PC-3 (cell line): Measurements from ENCODE around the gene PTGDS. TPM values are rescaled to one million over a fixed set of nuclear protein-coding genes. Genes with fewer than 3 reads are reported as not detected.

Experiments used
- ATAC-seq: fragments of 200-7000 bp; cut with Tn5 transposase; 2 replicates; pipeline ENCODE4 v1.9.1; 2020; ENCODE audit warnings: mild to moderate bottlenecking, moderate library complexity
- BruUV-seq: library from RNA; stranded (reverse); fragments of 400-500 nt; replicated peaks from 2 replicates; lab custom pipeline; 2021; lab: Mats Ljungman, UMichigan
- CTCF ChIA-PET: fragments of 300-600 bp; sonication (Branson Sonifier 250); formaldehyde crosslinking; loops from one replicate; lab custom pipeline; 2022; ENCODE audit warnings: antibody characterized with exemption; lab: Charles Lee
- POLR2A ChIA-PET: fragments of 300-600 bp; sonication (Branson Sonifier 250); formaldehyde crosslinking; loops from one replicate; lab custom pipeline; 2022; ENCODE audit warnings: antibody characterized with exemption; ENCODE audit not compliant: unreplicated experiment; lab: Charles Lee
- DNase-seq: peaks from one replicate; pipeline ENCODE4 v3.0.0-alpha.2; 2015
- H2AFZ ChIP-seq: fragments of 300-600 bp; sonication (generic); 2 replicates; pipeline ENCODE4 v1.6.0; 2016; ENCODE audit warnings: antibody characterized with exemption, low read length
- H3F3A ChIP-seq: fragments of 300-600 bp; sonication (generic); one replicate; pipeline ENCODE4 v1.6.0; 2017; ENCODE audit warnings: antibody characterized with exemption, low read length, control low read depth, mild to moderate bottlenecking; ENCODE audit not compliant: unreplicated experiment
- H3K27ac ChIP-seq: fragments of 300-600 bp; sonication (generic); 2 replicates; pipeline ENCODE4 v1.5.1; 2016; ENCODE audit warnings: mild to moderate bottlenecking, low read length
- H3K27me3 ChIP-seq: fragments of 300-600 bp; sonication (generic); 2 replicates; pipeline ENCODE4 v1.6.1; 2016; ENCODE audit warnings: low read length, mixed read lengths
- H3K36me3 ChIP-seq: fragments of 300-600 bp; sonication (generic); 2 replicates; pipeline ENCODE4 v1.6.1; 2016; ENCODE audit warnings: low read depth, mixed run types, low read length, mixed read lengths
- H3K4me1 ChIP-seq: fragments of 300-600 bp; sonication (generic); 2 replicates; pipeline ENCODE4 v1.5.1; 2016; ENCODE audit warnings: low read length; ENCODE audit not compliant: insufficient read depth
- H3K4me2 ChIP-seq: fragments of 300-600 bp; sonication (generic); 2 replicates; pipeline ENCODE4 v1.6.0; 2016; ENCODE audit warnings: low read length
- H3K4me3 ChIP-seq: fragments of 300-600 bp; sonication (generic); 2 replicates; pipeline ENCODE4 v1.5.1; 2016; ENCODE audit warnings: mild to moderate bottlenecking, low read length, mixed read lengths
- H3K79me2 ChIP-seq: fragments of 300-600 bp; sonication (generic); 2 replicates; pipeline ENCODE4 v1.6.1; 2017; ENCODE audit warnings: low read length, mixed read lengths
- H3K9ac ChIP-seq: fragments of 300-600 bp; sonication (generic); 2 replicates; pipeline ENCODE4 v1.6.0; 2016; ENCODE audit warnings: mild to moderate bottlenecking, low read length
- H3K9me2 ChIP-seq: fragments of 300-600 bp; sonication (generic); replicated peaks from 2 replicates; pipeline ENCODE4 v1.6.1; 2016; ENCODE audit warnings: mixed run types, low read length, mixed read lengths
- H3K9me3 ChIP-seq: fragments of 300-600 bp; sonication (generic); 2 replicates; pipeline ENCODE4 v1.6.1; 2016; ENCODE audit warnings: low read length, mixed read lengths
- H4K20me1 ChIP-seq: fragments of 300-600 bp; sonication (generic); 2 replicates; pipeline ENCODE4 v1.6.1; 2016; ENCODE audit warnings: low read length, mixed read lengths
- EZH2 ChIP-seq: fragments of 300-600 bp; sonication (generic); IDR thresholded peaks from one replicate; pipeline ENCODE4 v1.6.1; 2017; ENCODE audit warnings: antibody characterized with exemption, mild to moderate bottlenecking, low read length; ENCODE audit not compliant: unreplicated experiment
- EZH2phosphoT487 ChIP-seq: fragments of 300-600 bp; sonication (generic); IDR thresholded peaks from 2 replicates; pipeline ENCODE4 v1.6.1; 2018; ENCODE audit warnings: mild to moderate bottlenecking, antibody characterized with exemption, low read length, borderline replicate concordance
- intact Hi-C: fragments of 100-400 bp; cut with micrococcal nuclease; formaldehyde crosslinking; loops from 2 replicates; pipeline ENCODE4 v1.9.0; 2023
- total RNA-seq: library from RNA; depleted of rRNA; stranded (reverse); fragments of >200 nt; gene quantifications from 2 replicates; pipeline ENCODE4 v1.2.3, GENCODE V29; 2014
- TF ChIP-seq, protein P1 (sequence below): fragments of 300-600 bp; sonication (generic); conservative IDR thresholded peaks from 2 replicates; pipeline ENCODE4 v1.5.1; 2017; ENCODE audit warnings: antibody characterized with exemption, low read depth, mild to moderate bottlenecking, low read length

The PTGDS gene
- total RNA-seq, 1 experiment from 2014 or later: not detected

DNA sequence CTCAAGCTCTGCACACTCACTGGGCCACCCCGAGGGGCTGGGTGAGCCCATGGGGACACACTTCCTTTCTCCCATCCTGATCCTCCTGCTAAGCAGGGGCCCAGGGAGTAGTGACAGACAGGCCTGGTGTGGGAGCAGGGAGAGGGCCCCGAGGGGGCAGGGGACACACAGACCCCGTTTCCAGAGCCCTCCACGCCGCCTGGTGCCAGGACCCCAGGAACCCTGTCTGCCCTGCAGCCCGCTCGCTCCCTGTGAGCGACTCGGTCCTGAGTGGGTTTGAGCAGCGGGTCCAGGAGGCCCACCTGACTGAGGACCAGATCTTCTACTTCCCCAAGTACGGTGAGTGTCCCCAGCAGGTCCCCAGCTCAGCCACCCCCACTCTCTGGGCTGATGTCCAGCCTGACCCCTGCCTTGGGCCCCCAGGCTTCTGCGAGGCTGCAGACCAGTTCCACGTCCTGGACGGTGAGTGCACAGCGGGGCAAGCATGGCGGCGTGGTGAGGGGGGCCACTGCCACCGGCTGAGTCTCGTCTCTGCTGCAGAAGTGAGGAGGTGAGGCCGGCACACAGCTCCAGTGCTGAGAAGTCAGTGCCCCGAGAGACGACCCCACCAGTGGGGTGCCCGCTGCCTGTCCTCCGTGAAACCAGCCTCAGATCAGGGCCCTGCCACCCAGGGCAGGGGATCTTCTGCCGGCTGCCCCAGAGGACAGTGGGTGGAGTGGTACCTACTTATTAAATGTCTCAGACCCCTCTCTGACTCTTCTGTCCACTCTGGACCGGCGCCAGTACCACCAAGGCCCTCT is 30.9 kb upstream of the PTGDS start:
- intact Hi-C loops: no loop called here
- H3K4me1 ChIP-seq: peaks cover 16% of the 10 kb centered on the region

GRCh38 chr9:136947028-136947891 is 30.0 kb upstream of the PTGDS start:
- no peaks in the 10 kb centered on the region for H3F3A ChIP-seq
- H3K9me2 ChIP-seq: no peaks in the 10 kb centered on the region
- H3K4me2 ChIP-seq: no peak overlapping the region
- peaks cover 19% of the 10 kb centered on the region for H3K79me2 ChIP-seq
- no peak overlapping the region for H3K27ac ChIP-seq
- no TSS peak for BruUV-seq
- H3K36me3 ChIP-seq: no peaks in the 10 kb centered on the region; the same call in 1 of the 2 replicates
- DNase-seq: no peak
- POLR2A ChIA-PET: no interaction called here
- peaks cover 16% of the 10 kb centered on the region for H3K4me1 ChIP-seq
- no peak overlapping the region for H3K4me3 ChIP-seq
- H3K9me3 ChIP-seq: no peaks in the 10 kb centered on the region
- H3K9ac ChIP-seq: no peak overlapping the region
- H2AFZ ChIP-seq: no peak overlapping the region
- no peaks in the 10 kb centered on the region for H3K27me3 ChIP-seq
- CTCF ChIA-PET: interaction anchor here (1.4 to 1.5 kb wide), 3 partner anchors 49 to 88 kb away, joined by 4 to 17 read pairs (median 9); partner anchors contain the start of gene CLIC3
- TF ChIP-seq EZH2 (no peak), EZH2phosphoT487 (no peak)
- TF ChIP-seq, protein P1, sequence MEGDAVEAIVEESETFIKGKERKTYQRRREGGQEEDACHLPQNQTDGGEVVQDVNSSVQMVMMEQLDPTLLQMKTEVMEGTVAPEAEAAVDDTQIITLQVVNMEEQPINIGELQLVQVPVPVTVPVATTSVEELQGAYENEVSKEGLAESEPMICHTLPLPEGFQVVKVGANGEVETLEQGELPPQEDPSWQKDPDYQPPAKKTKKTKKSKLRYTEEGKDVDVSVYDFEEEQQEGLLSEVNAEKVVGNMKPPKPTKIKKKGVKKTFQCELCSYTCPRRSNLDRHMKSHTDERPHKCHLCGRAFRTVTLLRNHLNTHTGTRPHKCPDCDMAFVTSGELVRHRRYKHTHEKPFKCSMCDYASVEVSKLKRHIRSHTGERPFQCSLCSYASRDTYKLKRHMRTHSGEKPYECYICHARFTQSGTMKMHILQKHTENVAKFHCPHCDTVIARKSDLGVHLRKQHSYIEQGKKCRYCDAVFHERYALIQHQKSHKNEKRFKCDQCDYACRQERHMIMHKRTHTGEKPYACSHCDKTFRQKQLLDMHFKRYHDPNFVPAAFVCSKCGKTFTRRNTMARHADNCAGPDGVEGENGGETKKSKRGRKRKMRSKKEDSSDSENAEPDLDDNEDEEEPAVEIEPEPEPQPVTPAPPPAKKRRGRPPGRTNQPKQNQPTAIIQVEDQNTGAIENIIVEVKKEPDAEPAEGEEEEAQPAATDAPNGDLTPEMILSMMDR: no peak
- H4K20me1 ChIP-seq: no peaks in the 10 kb centered on the region
- intact Hi-C loops: no loop called here
- no peak for ATAC-seq

More for the DNA sequence above, 30.9 kb upstream of the PTGDS start:
- Histone ChIP-seq H2AFZ (no peak overlapping the region), H3K9ac (no peak overlapping the region), H3K4me2 (no peak overlapping the region), H3K9me2 (no peaks in the 10 kb centered on the region), H3K27me3 (no peaks in the 10 kb centered on the region), H3K4me3 (no peak overlapping the region), H3K27ac (no peak overlapping the region), H3K36me3 (no peaks in the 10 kb centered on the region; the same call in 1 of the 2 replicates), H4K20me1 (no peaks in the 10 kb centered on the region), H3K79me2 (peaks cover 26% of the 10 kb centered on the region), H3K9me3 (no peaks in the 10 kb centered on the region), H3F3A (no peaks in the 10 kb centered on the region)
- ChIA-PET CTCF (no interaction called here), POLR2A (no interaction called here)
- DNase-seq (no peak), ATAC-seq (no peak)
- TF ChIP-seq EZH2 (no peak), EZH2phosphoT487 (no peak)
- TF ChIP-seq, protein P1: no peak
- no TSS peak for BruUV-seq
